ENCODE measurements around the gene GINS1. TPM values are rescaled to one million over a fixed set of nuclear protein-coding genes. Genes with fewer than 3 reads are reported as not detected.
A peak's percentile ranks its signal among the peaks of the same experiment; 100 is the strongest.

The GINS1 gene
- polyA plus RNA-seq, 1 donor: 8.9 TPM

DNA sequence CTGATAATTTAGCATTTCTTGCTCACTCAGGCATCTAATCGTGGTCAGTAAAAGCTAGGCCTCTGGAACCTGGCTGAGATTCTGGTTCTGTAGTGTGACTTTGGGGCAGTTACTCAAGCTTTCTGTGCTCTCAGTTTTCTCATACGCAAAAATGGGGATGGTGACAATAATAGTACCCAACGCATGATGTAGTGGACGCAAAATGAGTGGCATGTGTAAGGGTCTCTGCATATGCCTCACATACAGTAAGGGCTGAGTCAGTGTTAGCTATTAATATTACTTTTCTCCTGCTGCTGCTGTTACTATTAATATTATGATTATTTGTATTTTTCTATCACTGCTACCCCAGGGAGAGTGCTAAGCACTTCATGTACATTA, 686 bp downstream of the GINS1 start:
- H3K27me3 ChIP-seq (ENCODE audit: control insufficient read depth, insufficient read depth, low read length): no peaks in the 10 kb centered on the region
- H3K4me1 ChIP-seq (ENCODE audit: control insufficient read depth, insufficient read depth, low read length): peaks cover 2% of the 10 kb centered on the region
- WGBS (ENCODE audit: insufficient coverage, low lambda C conversion rate): no CpG with 5 or more reads among the region's 4 CpGs
- no peak overlapping the region for H3K27ac ChIP-seq (ENCODE audit: low read length)
- DNase-seq: no peak
- no peaks in the 10 kb centered on the region for H3K36me3 ChIP-seq (ENCODE audit: control insufficient read depth, insufficient read depth, low read length)
- peaks cover 1% of the 10 kb centered on the region for H3K9me3 ChIP-seq (ENCODE audit: control insufficient read depth, low read depth, low read length)
- peak overlapping the region; percentile 71 for H3K4me3 ChIP-seq (ENCODE audit: low read length)

DNA sequence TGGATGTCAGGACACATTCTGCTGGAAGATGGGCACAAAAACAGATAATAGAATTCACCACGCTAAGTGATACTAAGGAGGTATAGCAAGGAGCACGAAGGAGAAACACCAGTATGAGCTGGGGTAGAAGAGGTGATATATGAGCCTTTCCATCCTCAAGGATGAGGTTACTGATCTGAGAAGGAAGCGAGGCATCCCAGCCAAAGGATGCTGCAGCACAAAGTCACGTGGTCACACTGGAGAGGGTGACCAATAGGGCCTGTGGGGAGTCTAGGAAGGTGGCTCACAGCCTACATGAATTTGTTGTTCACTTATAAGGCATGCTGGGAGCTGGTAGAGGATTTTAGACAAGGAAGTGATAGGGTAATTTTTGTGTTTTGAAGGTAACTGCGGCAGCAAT, 1.4 kb downstream of the GINS1 start:
- no peaks in the 10 kb centered on the region for H3K9me3 ChIP-seq (ENCODE audit: control insufficient read depth, low read depth, low read length)
- no peak overlapping the region for H3K27ac ChIP-seq (ENCODE audit: low read length)
- no peak overlapping the region for H3K4me3 ChIP-seq (ENCODE audit: low read length)
- WGBS (ENCODE audit: insufficient coverage, low lambda C conversion rate): 100% methylated on average over 1 of the region's 5 CpGs
- H3K36me3 ChIP-seq (ENCODE audit: control insufficient read depth, insufficient read depth, low read length): no peaks in the 10 kb centered on the region
- no peak for DNase-seq
- no peaks in the 10 kb centered on the region for H3K27me3 ChIP-seq (ENCODE audit: control insufficient read depth, insufficient read depth, low read length)
- H3K4me1 ChIP-seq (ENCODE audit: control insufficient read depth, insufficient read depth, low read length): peaks cover 2% of the 10 kb centered on the region

DNA sequence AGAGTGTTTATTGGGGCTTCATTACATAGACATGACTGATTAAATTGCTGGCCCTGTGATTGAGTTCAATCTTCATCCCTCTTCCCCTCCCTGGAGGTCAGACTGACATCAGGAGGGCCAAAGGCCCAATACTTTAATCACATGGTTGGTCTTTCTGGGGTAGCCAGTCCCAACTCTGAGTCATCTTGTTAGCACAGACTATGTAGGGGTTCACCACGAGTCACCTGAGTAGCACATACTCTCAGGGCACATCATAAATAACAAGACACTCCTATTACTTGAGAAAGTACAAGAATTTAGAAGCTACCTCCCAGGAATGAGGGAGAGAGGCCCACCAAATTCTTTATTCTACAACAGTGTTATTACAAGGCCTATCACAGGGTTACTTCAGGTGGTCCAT, 11.3 kb downstream of the GINS1 start:
- no peak overlapping the region for H3K4me3 ChIP-seq (ENCODE audit: low read length)
- no peaks in the 10 kb centered on the region for H3K9me3 ChIP-seq (ENCODE audit: control insufficient read depth, low read depth, low read length)
- no peak for DNase-seq
- no peaks in the 10 kb centered on the region for H3K27me3 ChIP-seq (ENCODE audit: control insufficient read depth, insufficient read depth, low read length)
- WGBS (ENCODE audit: insufficient coverage, low lambda C conversion rate): no CpG with 5 or more reads among the region's 1 CpG
- no peak overlapping the region for H3K27ac ChIP-seq (ENCODE audit: low read length)
- H3K4me1 ChIP-seq (ENCODE audit: control insufficient read depth, insufficient read depth, low read length): no peaks in the 10 kb centered on the region
- H3K36me3 ChIP-seq (ENCODE audit: control insufficient read depth, insufficient read depth, low read length): peaks cover 3% of the 10 kb centered on the region

DNA sequence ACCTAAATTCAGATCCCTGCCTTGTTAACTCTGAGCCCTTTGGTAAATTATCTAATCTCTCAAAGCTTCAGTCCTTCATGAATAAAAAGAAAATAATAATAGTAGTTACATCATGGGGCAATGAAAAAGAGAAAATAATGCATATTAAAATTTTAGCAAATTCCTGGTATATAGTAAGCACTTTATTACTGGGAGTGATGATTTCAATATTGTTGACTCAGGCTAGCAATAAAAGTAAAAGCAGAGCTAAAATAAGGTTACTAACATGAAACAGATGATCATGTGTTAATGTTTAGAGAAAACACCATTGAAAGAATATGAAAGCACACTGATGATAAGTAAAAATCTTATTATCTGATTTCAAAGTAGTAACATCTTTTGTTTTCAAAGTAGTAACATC, 13.6 kb downstream of the GINS1 start:
- H3K9me3 ChIP-seq (ENCODE audit: control insufficient read depth, low read depth, low read length): no peaks in the 10 kb centered on the region
- H3K27ac ChIP-seq (ENCODE audit: low read length): no peak overlapping the region
- no peak overlapping the region for H3K4me3 ChIP-seq (ENCODE audit: low read length)
- no peak for DNase-seq
- no peaks in the 10 kb centered on the region for H3K27me3 ChIP-seq (ENCODE audit: control insufficient read depth, insufficient read depth, low read length)
- no peaks in the 10 kb centered on the region for H3K4me1 ChIP-seq (ENCODE audit: control insufficient read depth, insufficient read depth, low read length)
- peaks cover 3% of the 10 kb centered on the region for H3K36me3 ChIP-seq (ENCODE audit: control insufficient read depth, insufficient read depth, low read length)

DNA sequence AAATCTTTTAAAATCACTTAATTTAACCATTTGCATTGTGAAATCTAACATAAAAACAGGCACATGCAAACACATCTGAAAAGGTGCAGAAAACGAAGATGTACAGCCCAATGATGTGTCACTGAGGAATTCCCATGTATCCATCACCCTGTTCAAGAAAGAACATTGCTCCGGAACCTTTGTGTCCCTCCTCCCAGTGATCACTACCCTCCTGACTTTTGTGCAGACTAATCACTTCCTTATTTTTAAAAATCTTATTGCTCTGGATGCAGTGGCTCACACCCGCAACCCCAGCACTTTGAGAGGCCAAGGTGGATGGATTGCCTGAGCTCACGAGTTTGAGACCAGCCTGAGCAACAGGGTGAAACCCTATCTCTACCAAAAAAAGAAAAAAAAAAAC, 14.6 kb downstream of the GINS1 start:
- H3K4me3 ChIP-seq (ENCODE audit: low read length): no peak overlapping the region
- no peak overlapping the region for H3K27ac ChIP-seq (ENCODE audit: low read length)
- no peaks in the 10 kb centered on the region for H3K27me3 ChIP-seq (ENCODE audit: control insufficient read depth, insufficient read depth, low read length)
- H3K4me1 ChIP-seq (ENCODE audit: control insufficient read depth, insufficient read depth, low read length): no peaks in the 10 kb centered on the region
- H3K9me3 ChIP-seq (ENCODE audit: control insufficient read depth, low read depth, low read length): no peaks in the 10 kb centered on the region
- no peak for DNase-seq
- H3K36me3 ChIP-seq (ENCODE audit: control insufficient read depth, insufficient read depth, low read length): peaks cover 5% of the 10 kb centered on the region
- WGBS (ENCODE audit: insufficient coverage, low lambda C conversion rate): 83% methylated on average over 1 of the region's 4 CpGs

GRCh38 chr20:25424536-25424935, 17.1 kb downstream of the GINS1 start:
- Histone ChIP-seq H3K4me1 (ENCODE audit: control insufficient read depth, insufficient read depth, low read length) (no peaks in the 10 kb centered on the region), H3K27me3 (ENCODE audit: control insufficient read depth, insufficient read depth, low read length) (no peaks in the 10 kb centered on the region), H3K27ac (ENCODE audit: low read length) (no peak overlapping the region), H3K36me3 (ENCODE audit: control insufficient read depth, insufficient read depth, low read length) (peaks cover 2% of the 10 kb centered on the region), H3K9me3 (ENCODE audit: control insufficient read depth, low read depth, low read length) (no peaks in the 10 kb centered on the region), H3K4me3 (ENCODE audit: low read length) (no peak overlapping the region)
- DNase-seq: no peak
- 100% methylated on average over 2 of the region's 3 CpGs for WGBS (ENCODE audit: insufficient coverage, low lambda C conversion rate)

DNA sequence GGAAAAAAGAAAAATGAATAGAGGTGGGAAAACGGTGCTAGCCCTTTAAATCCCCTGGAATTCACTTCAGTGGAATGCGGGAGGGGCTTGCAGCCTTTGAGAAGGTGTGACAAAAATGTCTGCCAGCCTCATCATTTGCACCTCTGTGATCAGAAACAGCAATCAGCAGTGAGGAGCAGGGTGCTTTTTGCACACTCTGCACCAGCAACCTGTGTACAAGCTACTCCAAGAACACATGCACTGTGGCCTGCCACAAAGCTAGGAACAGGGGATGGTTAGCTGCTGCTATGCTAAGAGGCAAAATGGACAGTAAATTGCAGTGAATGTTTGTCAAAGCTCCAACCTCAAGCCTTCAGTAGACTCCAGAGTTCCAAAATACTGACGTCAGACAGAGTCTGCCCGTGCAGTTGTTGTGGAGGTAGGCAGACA, 29.7 kb downstream of the GINS1 start:
- Histone ChIP-seq H3K36me3 (ENCODE audit: control insufficient read depth, insufficient read depth, low read length) (peaks cover 5% of the 10 kb centered on the region), H3K4me1 (ENCODE audit: control insufficient read depth, insufficient read depth, low read length) (no peaks in the 10 kb centered on the region), H3K9me3 (ENCODE audit: control insufficient read depth, low read depth, low read length) (no peaks in the 10 kb centered on the region), H3K27me3 (ENCODE audit: control insufficient read depth, insufficient read depth, low read length) (no peaks in the 10 kb centered on the region), H3K4me3 (ENCODE audit: low read length) (no peak overlapping the region), H3K27ac (ENCODE audit: low read length) (no peak overlapping the region)
- no CpG with 5 or more reads among the region's 4 CpGs for WGBS (ENCODE audit: insufficient coverage, low lambda C conversion rate)
- DNase-seq: no peak

DNA sequence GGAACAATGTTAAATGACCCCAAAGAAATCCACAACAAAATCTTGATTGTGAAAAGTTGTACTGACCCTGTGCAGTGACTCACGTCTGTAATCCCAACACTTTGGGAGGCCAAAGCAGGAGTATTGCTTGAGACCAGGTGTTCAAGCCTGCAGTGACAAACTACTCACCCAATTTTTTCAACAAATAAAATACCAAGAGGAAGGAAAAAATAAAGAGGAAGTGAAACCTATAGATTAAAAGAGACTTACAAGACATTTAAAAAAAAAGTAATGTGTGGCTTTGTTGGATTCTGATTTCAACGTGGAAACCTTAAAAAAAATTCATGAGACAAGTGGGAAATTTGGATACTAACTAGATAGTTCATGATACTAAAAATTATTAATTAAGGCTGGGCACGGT, 31.9 kb downstream of the GINS1 start:
- WGBS (ENCODE audit: insufficient coverage, low lambda C conversion rate): 100% methylated on average over 2 of the region's 3 CpGs
- H3K4me3 ChIP-seq (ENCODE audit: low read length): no peak overlapping the region
- no peaks in the 10 kb centered on the region for H3K9me3 ChIP-seq (ENCODE audit: control insufficient read depth, low read depth, low read length)
- no peak for DNase-seq
- H3K27ac ChIP-seq (ENCODE audit: low read length): no peak overlapping the region
- H3K36me3 ChIP-seq (ENCODE audit: control insufficient read depth, insufficient read depth, low read length): peaks cover 5% of the 10 kb centered on the region
- no peaks in the 10 kb centered on the region for H3K4me1 ChIP-seq (ENCODE audit: control insufficient read depth, insufficient read depth, low read length)
- no peaks in the 10 kb centered on the region for H3K27me3 ChIP-seq (ENCODE audit: control insufficient read depth, insufficient read depth, low read length)

DNA sequence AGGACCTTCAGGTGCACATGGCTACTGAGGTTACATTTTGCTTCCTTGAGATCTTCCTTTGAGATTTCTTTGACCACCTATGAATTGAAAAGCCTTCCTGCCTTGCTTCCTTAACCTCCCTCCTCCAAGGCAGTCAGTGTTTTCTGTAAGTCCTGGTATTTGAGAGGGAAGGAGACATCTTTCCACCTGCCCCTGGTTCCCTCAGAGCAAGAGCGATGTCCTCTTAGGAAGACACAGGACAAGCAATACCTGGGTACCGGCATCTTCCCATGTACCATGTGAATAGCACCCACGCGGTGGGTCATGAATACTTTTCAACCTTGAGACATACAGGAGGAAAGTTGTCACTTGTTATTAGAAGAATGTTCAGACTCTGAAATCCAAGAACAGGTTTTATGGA, 37.1 kb downstream of the GINS1 start:
- Histone ChIP-seq H3K4me3 (ENCODE audit: low read length) (no peak overlapping the region), H3K9me3 (ENCODE audit: control insufficient read depth, low read depth, low read length) (no peaks in the 10 kb centered on the region), H3K27ac (ENCODE audit: low read length) (no peak overlapping the region), H3K36me3 (ENCODE audit: control insufficient read depth, insufficient read depth, low read length) (peaks cover 3% of the 10 kb centered on the region), H3K4me1 (ENCODE audit: control insufficient read depth, insufficient read depth, low read length) (no peaks in the 10 kb centered on the region), H3K27me3 (ENCODE audit: control insufficient read depth, insufficient read depth, low read length) (no peaks in the 10 kb centered on the region)
- DNase-seq: no peak
- no CpG with 5 or more reads among the region's 4 CpGs for WGBS (ENCODE audit: insufficient coverage, low lambda C conversion rate)

DNA sequence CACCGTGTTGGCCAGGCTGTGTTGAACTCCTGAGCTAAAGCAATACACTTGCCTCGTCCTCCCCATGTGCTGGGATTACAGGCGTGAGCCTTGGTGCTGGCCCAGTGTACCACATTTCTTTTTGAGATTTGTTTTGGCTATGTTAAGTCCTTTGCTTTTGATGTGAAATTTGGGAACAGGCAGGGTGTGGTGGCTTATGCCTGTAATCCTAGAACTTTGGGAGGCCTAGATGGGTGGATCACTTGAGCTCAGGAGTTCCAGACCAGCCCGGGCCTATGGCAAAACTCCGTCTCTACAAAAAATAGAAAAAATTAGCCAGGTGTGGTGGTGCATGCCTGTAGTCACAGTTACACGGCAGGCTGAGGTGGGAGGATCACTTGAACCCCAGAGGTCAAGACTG, 40.2 kb downstream of the GINS1 start:
- WGBS (ENCODE audit: insufficient coverage, low lambda C conversion rate): no CpG with 5 or more reads among the region's 6 CpGs
- Histone ChIP-seq H3K27ac (ENCODE audit: low read length) (no peak overlapping the region), H3K27me3 (ENCODE audit: control insufficient read depth, insufficient read depth, low read length) (no peaks in the 10 kb centered on the region), H3K4me3 (ENCODE audit: low read length) (no peak overlapping the region), H3K9me3 (ENCODE audit: control insufficient read depth, low read depth, low read length) (no peaks in the 10 kb centered on the region), H3K4me1 (ENCODE audit: control insufficient read depth, insufficient read depth, low read length) (no peaks in the 10 kb centered on the region), H3K36me3 (ENCODE audit: control insufficient read depth, insufficient read depth, low read length) (peaks cover 10% of the 10 kb centered on the region)
- no peak for DNase-seq

DNA sequence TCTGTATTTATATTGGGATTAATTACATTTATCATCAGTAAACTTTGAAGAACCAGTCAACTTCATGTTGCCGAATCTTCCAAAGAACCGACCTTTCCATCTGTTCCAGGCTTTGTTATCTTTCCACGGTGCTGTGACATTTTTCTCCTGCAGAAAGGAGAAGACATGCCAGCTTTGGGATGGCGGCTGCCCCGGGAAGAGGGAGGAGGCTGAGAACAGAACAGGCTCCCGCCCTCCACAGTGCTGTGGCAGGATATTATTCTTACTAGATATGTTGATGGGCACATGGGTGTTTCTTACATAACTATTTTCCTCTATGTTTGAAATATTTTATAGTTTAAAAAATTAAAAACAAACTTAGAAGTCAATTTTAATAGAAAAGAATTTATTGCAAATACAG, 44.9 kb downstream of the GINS1 start:
- H3K27me3 ChIP-seq (ENCODE audit: control insufficient read depth, insufficient read depth, low read length): no peaks in the 10 kb centered on the region

More for the DNA sequence above, 44.9 kb downstream of the GINS1 start:
- Histone ChIP-seq H3K36me3 (ENCODE audit: control insufficient read depth, insufficient read depth, low read length) (peaks cover 33% of the 10 kb centered on the region), H3K9me3 (ENCODE audit: control insufficient read depth, low read depth, low read length) (no peaks in the 10 kb centered on the region), H3K27ac (ENCODE audit: low read length) (no peak overlapping the region), H3K4me3 (ENCODE audit: low read length) (no peak overlapping the region), H3K4me1 (ENCODE audit: control insufficient read depth, insufficient read depth, low read length) (no peaks in the 10 kb centered on the region)
- DNase-seq: no peak
- no CpG with 5 or more reads among the region's 6 CpGs for WGBS (ENCODE audit: insufficient coverage, low lambda C conversion rate)
